IPS-18c (cell line): ENCODE results near the gene RASL12.
"Not testable (repeated sequence)": the region's sequence is repeated elsewhere in the genome, so short reads cannot be mapped to it uniquely, and the experiment has no call there.

Source experiments
- H3K4me3 ChIP-seq: 2 replicates; pipeline ENCODE4 v1.7.0; 2013; ENCODE audit warnings: low read depth, mild to moderate bottlenecking, low read length, moderate library complexity; ENCODE audit not compliant: insufficient read depth
- H3K9me3 ChIP-seq: one replicate; pipeline ENCODE4 v1.6.1; 2013; ENCODE audit warnings: mild to moderate bottlenecking, low read length, moderate library complexity; ENCODE audit not compliant: control insufficient read depth, insufficient read depth

The RASL12 gene

DNA sequence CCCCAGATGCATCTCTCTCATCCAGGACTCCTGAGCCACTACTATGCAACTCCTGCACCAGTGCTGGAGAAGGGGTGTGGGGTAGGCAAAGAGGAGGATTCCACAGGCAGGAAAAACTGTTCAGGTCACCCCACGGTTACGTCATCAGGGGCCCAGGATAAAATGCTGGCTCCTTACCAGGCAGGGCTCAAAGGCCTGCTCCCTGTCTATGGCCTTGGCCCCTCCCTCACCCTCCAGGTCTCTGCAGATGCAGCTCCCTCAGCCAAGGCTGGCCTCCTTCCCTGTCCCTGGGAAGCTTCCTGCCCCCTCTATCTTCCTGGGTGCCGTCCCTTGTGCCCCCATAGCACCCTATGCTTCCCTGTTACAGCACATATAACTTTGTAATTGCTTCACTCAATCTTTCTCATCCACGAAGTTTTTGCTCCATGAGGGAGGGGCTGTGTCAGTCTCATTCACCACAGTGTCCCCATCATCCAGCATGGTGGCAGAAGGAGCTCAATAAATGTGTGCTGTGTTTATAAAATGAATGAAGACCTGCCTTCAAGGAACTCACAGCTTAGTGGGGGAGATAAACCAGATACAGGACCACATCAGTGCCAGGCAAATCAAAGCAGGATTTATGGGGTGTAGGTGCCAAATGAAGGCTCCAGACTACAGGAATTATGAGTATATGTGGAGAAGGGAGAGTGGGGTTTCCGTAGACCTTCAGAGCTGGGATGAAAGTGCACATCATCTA is 27.4 kb upstream of the RASL12 start:
- H3K4me3 ChIP-seq: no peak overlapping the region
- H3K9me3 ChIP-seq: no peaks in the 10 kb centered on the region

DNA sequence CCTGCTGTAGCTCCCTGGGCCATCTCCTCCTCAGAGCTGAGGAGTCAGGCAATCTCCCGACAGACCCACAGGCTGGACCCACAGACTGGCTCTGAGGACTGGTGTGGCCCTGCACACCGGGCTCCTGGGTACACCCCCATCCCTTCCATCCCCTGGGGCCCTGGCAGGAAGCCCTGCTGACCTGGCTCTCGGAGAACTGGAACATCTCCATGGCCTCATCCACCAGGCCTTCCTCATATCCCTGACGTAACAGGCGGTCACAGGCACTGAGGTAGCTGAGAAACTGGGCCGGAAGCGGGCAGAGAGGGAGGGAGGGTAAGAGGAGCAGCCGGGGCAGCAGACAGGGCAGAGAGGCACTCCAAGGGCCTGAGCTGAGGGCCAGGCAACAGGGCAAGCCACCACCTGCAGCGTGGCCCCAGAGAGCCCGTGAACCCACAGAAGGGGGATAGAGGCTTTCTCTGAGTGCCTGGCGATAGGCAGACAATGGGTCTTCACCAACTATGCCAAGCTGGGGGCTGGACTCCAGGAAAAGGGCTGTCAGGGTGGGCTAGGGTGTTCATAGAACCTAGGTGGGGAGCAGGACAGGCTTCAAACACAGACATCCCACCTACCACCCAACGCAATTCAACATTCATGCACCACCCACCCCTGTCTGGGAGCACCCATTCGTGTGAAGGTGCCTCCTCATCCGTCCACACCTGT is 26.7 kb upstream of the RASL12 start:
- no peak overlapping the region for H3K4me3 ChIP-seq

DNA sequence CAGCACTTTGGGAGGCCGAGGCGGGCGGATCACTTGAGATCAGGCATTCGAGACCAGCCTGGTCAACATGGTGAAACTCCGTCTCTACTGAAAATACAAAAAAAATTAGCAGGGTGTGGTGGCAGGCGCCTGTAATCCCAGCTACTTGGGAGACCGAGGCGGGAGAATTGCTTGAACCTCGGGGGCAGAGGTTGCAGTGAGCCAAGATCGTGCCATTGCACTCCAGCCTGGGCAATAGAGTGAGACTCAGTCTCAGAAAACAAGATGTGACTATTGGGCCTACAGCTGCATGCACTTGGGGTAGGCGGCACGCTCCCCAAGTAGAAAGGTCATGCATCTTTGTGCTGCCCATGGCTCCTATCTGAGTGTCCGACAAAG is 26.0 kb upstream of the RASL12 start:
- H3K4me3 ChIP-seq, H3K9me3 ChIP-seq: not testable (repeated sequence)

More for the DNA sequence above, 26.7 kb upstream of the RASL12 start:
- H3K9me3 ChIP-seq: no peaks in the 10 kb centered on the region

DNA sequence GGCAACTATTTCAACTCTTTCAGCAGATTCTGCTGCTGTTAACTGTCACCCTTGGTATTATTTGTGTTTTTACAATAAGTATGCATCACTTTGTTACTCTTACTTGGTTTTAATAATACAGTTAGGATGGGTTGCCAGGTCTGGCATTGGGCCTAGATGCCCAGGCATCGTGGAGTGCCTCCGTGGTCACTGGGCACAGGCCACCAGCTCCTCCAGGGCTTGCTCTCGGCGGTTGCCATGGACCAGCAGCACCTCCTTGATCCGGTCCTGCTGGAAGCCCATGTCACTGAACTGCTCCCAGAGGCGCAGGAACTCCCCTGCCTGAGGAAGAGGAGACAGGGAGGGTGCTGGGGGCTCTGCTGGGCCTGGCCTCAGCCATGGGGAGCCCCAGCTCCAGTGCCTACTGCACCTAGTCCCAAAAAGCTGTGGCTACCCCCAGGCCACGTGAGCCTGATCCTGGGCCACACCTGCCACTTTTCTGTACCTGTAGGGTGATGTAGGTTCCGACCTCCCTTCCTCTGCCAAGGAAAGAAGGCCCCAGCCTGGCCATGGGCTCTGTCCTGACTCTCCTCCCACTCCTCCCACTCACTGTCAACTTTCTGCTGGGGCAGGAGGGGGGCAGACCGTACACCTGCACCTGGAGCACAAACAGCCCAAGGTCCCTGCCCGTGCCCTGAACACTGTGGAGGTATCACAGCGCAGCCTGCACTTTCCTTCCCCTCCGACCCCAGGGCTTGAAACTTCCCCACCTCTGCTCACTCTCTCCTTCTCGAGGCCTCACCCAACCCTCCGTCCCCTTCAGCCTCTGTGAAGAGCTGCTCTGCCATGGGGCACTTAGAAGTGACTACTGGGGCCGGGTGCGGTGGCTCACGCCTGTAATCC is 25.4 kb upstream of the RASL12 start:
- Histone ChIP-seq H3K9me3 (no peaks in the 10 kb centered on the region), H3K4me3 (no peak overlapping the region)

DNA sequence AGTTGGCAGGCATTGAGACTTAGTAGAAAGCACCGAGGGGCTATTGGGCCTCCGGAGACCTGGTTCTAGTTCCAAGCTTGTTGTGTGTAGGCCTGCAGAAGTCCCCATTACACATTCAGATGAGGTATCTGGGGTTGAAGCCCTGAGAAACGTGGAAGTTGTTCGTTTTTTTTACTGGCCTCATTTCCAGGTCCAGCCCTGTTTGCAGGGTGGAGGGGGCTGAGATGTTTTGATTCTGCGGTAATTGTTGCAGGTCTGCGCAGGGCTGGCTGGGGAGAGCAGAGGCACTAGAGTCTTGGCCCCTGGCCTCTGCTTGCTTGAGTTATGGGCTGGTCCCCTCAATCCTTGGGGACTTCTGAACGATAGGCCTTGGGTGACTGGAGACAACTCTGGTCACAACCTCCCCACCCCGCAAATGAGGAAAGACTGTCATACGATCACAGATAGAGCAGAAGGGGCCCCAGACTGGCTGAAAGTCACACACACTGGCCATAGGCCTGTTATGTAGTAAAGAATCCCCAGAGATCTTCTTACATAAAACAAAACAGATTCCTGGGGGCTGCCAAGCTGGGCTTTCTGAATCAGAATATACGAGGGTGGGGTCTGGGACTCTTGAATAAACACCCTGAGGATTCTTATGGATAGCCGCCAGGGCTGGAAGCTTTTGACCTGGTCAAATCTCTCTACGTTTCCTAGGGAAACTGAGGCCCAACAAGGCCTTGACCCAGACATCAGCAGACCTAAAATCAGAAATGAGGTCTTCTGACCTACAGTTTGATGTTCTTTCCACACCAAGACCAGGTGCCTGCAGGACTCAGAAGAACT is 24.4 kb upstream of the RASL12 start:
- no peaks in the 10 kb centered on the region for H3K9me3 ChIP-seq
- no peak overlapping the region for H3K4me3 ChIP-seq

DNA sequence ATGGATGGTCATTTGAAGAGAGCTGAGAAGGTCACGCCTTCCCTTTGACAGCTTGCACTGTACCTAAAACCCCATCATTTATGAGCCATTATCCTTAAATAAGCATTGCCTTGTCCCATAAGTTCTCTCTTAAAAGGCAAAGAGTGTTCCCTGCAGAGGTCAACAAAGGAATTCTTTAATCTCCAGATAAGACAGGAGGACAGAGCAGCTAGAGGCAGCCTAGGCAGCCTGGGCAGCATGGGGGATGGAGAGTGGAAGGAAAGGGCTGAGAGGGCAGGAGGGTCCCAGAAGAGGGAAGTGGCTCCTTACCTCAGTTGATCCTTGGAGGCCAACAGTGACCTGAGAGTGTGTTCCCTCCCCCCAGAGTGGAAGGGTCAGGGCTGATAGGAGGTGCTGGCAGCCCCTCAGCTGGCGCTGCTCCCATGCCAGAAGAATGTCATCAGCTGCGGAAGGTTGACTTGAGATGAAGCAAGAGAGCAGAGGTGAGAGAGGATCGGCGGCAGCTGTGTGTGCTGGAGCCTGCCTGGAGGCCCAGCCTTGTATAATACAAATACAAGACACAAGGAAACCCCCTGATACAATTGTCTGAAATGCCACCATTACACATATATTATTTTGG is 21.5 kb upstream of the RASL12 start:
- Histone ChIP-seq H3K4me3 (no peak overlapping the region), H3K9me3 (no peaks in the 10 kb centered on the region)

DNA sequence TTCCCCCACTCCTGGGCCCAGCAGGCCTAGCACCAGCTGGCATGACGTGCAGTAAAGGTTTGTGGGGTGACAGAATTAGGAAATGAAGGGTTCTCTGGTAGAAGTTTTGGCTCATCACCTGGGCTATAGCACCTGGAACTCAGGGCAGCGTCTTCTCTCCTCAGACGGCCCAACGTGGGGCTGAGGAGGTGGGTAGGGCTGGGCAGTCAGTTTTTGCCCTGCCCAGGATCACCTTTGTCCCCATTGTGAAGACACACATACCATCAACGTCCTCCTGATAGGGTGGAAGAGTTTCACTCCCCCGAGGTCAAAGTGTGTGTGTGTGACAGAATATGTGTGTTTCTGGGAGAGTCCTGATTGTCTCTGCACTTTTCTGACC is 20.8 kb upstream of the RASL12 start:
- Histone ChIP-seq H3K9me3 (no peaks in the 10 kb centered on the region), H3K4me3 (no peak overlapping the region)

DNA sequence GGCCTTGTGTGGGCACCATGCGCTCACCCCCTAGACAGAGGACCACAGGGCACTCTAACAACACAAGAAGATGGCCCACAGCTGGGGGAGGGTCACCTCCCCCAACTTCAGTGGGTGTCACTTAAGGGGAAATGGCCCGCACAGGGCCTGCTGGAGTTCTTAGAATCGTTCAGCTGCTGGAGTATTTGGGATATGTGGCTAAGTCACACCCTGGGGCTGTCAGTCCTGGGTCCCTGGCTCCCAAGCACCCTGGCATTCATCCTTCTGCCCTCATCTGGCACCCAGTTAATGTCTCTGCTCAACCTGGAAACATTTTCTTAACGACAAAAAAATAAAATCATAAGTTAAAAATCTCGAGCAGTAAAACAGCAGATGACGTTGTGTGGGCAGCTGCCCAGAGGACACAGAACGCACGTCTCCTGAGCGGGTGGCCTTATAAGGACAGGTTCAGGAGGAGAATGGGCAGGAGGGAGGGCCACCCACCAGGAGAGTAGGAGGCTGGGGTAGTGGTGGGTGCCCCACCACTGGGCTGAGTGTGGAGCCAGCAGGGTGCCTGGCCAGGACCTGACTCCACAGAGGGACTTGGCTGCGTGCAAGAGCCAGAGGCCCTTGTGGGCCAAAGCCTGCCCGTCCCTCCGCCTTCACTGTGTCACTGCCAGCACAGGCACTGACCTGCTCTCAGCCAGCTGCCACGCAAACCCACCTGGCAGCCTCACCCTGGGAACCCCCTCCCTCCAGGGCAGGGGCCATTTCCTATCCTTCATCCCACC is 20.3 kb upstream of the RASL12 start:
- H3K9me3 ChIP-seq: no peaks in the 10 kb centered on the region
- H3K4me3 ChIP-seq: no peak overlapping the region

DNA sequence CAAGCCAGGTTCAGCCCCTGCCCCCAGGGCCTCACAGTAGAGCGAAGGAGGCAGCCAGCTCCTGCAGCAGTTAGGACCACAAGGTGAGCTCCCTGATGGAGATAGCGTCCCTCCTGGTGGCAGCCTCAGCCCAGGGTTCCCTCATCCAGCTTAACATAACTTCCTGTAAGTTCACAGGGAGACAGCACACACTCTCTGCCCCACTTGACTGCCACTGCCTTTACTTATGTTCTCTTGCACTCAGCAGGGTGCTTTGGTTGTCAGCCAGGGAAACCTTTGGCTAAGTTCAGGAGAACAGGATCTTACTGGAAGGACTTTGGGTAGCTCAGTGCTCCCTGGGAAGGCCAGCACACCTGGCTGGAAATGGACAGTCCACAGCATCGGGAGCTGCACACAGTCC is 19.6 kb upstream of the RASL12 start:
- no peak overlapping the region for H3K4me3 ChIP-seq
- no peaks in the 10 kb centered on the region for H3K9me3 ChIP-seq

DNA sequence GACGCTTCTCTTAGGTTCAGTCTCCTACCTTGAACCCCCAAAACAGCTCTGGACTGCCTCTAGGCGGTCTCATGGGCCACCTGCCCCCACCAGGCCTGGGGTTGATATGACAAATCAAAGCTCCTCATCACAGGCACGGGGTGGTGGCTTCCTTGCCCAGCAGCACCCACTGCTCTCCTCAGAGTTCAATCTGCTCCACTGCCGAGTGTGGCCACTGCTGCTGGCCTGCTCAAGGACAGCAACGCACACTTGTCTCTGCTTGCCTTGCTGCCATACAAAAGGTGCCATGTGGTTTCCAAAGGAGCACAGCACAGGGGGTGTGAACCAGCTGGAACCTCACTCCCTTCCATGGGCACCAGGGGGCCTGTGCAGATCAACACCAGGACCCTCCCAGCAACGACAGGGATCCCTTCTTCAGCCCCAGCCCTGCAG is 18.9 kb upstream of the RASL12 start:
- Histone ChIP-seq H3K9me3 (no peaks in the 10 kb centered on the region), H3K4me3 (no peak overlapping the region)

DNA sequence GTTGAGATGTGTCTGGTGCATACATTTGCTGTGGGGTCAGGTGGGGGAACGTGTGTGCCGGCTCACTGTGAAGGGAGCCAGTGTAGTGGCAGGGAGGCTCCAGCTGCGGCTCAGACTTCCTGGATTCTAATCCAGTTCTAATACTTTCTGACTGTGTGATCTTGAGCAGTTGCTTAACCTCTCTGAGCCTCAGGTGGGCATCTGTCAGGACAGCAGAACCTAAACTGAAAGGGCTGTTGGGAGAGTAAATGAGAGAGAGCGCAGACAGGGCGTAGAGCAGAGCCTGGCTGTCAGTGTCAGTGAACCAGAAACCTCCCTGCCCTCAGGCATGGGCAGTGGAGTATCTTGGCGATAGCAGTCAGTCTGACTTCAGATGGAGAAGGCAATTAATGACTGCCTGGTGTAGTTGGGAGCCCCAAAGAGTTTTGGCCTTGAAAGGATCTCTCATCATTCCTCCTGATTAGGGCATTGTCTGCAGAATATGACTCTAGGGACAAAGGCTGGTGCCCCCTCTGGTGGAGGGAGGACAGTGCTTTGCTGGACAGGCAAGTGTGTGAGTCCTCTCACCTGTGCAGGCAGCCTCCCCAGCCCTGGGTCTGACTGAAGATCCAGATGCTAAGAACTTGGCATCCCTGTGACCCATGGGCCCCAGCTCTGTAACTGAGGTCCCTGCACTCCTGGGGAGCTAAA is 18.3 kb upstream of the RASL12 start:
- no peak overlapping the region for H3K4me3 ChIP-seq
- no peaks in the 10 kb centered on the region for H3K9me3 ChIP-seq

DNA sequence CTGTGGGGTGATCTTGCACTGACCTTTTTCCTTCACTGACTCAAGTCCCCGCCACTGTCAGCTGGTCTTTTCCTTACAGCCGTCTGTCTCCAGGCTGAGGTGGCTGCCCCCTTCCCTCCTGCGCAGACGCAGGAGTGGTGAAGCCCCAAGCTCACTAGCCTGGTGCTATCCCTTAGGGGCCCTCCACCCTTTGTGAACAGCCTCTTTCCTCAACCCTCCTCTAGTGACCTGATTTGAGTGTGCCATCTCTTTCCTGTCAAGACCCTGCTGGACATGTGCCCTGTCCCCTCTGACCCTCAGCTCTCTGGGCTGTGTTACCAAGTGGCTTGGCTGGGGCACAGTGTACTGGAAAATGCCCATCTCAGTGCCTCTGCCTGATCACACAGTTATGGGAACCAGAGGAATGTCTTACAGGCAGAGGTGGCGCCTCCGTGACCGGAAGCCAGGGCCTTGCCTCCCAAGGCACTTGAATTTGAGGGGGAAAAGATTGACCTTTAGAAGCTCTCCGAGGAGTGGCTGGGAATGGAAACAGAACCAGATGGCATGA is 17.5 kb upstream of the RASL12 start:
- H3K4me3 ChIP-seq: no peak overlapping the region

DNA sequence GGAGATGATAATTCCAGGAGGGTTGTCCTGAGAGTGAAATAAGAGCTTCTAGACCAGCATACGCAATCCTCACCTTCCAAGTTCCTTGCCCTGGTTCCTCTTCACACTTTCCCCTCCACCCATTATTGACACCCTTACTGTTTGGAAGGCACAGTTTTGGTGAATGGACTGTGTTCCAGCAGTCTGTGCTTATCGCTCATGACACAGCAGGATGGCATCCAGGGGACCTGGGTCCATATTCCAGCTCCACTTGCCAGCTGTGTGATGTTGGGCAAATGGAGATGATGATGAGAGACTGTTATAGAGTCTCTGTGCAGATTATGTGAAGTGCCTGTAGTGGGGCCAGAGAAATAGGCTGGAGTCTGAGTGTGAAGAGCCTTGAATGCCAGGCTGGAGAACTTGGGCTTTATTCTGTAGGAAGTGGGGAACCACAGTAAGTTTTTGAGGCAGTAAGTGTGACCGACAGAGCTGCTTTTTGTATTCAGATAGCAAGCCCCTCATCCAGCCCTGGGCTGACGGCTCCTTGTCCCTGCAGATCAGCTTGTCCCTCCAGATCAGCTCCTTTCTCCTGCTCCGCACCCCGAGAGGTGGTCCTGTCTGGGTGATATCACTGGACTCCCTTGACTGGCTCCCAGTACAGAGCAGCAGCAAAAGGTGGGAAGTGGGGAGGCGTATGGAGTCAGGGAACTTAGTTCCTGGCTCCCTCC is 16.9 kb upstream of the RASL12 start:
- Histone ChIP-seq H3K4me3 (no peak overlapping the region), H3K9me3 (no peaks in the 10 kb centered on the region)

More for the DNA sequence above, 17.5 kb upstream of the RASL12 start:
- H3K9me3 ChIP-seq: no peaks in the 10 kb centered on the region

DNA sequence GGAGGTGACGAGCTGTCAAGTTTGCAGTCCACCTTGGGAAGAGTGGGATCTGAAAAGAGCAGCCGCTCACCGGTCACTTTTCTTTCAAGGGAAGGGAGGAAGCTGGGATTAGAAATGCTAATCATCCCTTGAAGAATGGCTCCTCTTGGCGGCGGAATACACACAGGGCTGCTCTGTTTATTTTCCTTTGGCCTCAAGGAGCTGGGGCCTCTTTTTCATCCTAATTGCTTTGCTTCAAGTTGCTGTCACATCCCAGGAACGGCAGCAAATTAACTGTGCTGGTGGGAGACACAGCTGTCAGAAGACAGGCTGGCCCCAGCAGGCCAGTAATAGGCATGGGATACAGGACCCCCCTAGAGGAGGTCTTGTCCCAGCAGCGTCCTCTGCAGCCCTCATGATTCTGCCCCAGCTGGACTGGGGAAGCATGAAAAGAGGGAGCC is 15.5 kb upstream of the RASL12 start:
- no peak overlapping the region for H3K4me3 ChIP-seq

More for the DNA sequence above, 15.5 kb upstream of the RASL12 start:
- no peaks in the 10 kb centered on the region for H3K9me3 ChIP-seq
